ENCODE data around the gene CTNNA1. TPM values are rescaled to one million over a fixed set of nuclear protein-coding genes. Genes with fewer than 3 reads are reported as not detected.
"Not testable (repeated sequence)": the region's sequence is repeated elsewhere in the genome, so short reads cannot be mapped to it uniquely, and the experiment has no call there.

CTNNA1 gene
- total RNA-seq, 1 donor from 2014 or later, result 359 TPM

DNA sequence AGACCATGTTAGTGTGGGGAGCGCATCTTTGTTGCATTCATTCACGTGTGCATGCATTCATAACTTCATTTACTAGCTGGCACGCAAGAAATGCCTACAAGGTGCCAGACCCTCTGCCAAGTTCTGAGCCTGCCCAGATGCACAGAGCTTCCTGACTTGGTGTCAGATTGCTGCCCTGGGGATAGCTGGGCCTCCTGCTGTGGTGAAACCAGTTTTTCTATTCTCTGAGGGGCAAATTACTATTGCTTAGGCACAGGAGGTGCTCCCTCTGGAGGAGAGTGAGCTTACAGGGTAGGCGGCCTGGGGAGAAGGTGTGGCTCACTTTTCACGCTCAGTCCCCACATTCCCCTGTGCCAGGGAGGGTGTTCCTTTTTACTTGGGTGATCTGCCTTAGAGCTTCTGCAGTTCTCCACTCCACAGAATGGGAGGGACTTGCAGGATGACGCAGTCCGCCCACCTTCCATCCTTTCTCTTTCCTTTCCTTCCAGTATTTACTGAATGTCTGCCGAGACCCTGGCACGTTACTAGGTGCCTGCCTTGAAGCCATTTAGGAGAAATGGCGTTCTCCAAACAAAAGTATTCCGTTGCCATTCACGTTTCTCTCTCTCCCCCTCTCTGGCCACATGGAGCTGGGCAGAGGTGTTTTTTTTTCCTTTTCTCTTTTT lies 27.9 kb upstream of the CTNNA1 start:
- H3K4me1 ChIP-seq (ENCODE audit: insufficient read depth, low read length), result peaks cover 4% of the 10 kb centered on the region
- DNase-seq (ENCODE audit: low read depth) (peak; percentile 65), FAIRE-seq (no peak)
- H2AFZ ChIP-seq (ENCODE audit: low read depth, low read length), result peak overlapping the region; percentile 74
- H3K36me3 Mint-ChIP-seq (ENCODE audit: low read depth, unreplicated experiment), result no peaks in the 10 kb centered on the region
- H3K27me3 ChIP-seq (ENCODE audit: insufficient read depth, low read length), result peaks cover 4% of the 10 kb centered on the region
- no peaks in the 10 kb centered on the region for H3K79me2 ChIP-seq (ENCODE audit: insufficient read depth, low read length)
- H3K4me2 ChIP-seq (ENCODE audit: low read length), result peak overlapping the region; percentile 68
- H3K4me1 Mint-ChIP-seq (ENCODE audit: low read depth, unreplicated experiment), result peaks cover 8% of the 10 kb centered on the region
- H3K36me3 ChIP-seq (ENCODE audit: insufficient read depth, low read length), result no peaks in the 10 kb centered on the region
- peak overlapping the region; percentile 23 for H3K27ac Mint-ChIP-seq (ENCODE audit: unreplicated experiment)
- no peak for TF ChIP-seq EZH2 (IDR thresholded peaks at IDR 0.05; ENCODE audit: insufficient read depth, low read length)
- TF ChIP-seq, protein P1, sequence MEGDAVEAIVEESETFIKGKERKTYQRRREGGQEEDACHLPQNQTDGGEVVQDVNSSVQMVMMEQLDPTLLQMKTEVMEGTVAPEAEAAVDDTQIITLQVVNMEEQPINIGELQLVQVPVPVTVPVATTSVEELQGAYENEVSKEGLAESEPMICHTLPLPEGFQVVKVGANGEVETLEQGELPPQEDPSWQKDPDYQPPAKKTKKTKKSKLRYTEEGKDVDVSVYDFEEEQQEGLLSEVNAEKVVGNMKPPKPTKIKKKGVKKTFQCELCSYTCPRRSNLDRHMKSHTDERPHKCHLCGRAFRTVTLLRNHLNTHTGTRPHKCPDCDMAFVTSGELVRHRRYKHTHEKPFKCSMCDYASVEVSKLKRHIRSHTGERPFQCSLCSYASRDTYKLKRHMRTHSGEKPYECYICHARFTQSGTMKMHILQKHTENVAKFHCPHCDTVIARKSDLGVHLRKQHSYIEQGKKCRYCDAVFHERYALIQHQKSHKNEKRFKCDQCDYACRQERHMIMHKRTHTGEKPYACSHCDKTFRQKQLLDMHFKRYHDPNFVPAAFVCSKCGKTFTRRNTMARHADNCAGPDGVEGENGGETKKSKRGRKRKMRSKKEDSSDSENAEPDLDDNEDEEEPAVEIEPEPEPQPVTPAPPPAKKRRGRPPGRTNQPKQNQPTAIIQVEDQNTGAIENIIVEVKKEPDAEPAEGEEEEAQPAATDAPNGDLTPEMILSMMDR (IDR thresholded peaks at IDR 0.05; ENCODE audit: insufficient read depth, low read depth, low read length), result no peak
- H3K27me3 Mint-ChIP-seq (ENCODE audit: low read depth, unreplicated experiment), result peaks cover 20% of the 10 kb centered on the region
- H3K9me3 Mint-ChIP-seq (ENCODE audit: unreplicated experiment), result peaks cover 3% of the 10 kb centered on the region
- H3K9ac ChIP-seq (ENCODE audit: low read length), result peak overlapping the region; percentile 53
- H3K4me3 Mint-ChIP-seq (ENCODE audit: unreplicated experiment), result no peak overlapping the region
- no peaks in the 10 kb centered on the region for H4K20me1 ChIP-seq (ENCODE audit: insufficient read depth, low read length)
- no peak overlapping the region for H3K27ac ChIP-seq (ENCODE audit: low read depth, low read length)
- no peaks in the 10 kb centered on the region for H3K9me3 ChIP-seq (ENCODE audit: insufficient read depth, low read depth, low read length)
- no peak overlapping the region for H3K4me3 ChIP-seq (ENCODE audit: insufficient read depth, low read depth, low read length)

DNA sequence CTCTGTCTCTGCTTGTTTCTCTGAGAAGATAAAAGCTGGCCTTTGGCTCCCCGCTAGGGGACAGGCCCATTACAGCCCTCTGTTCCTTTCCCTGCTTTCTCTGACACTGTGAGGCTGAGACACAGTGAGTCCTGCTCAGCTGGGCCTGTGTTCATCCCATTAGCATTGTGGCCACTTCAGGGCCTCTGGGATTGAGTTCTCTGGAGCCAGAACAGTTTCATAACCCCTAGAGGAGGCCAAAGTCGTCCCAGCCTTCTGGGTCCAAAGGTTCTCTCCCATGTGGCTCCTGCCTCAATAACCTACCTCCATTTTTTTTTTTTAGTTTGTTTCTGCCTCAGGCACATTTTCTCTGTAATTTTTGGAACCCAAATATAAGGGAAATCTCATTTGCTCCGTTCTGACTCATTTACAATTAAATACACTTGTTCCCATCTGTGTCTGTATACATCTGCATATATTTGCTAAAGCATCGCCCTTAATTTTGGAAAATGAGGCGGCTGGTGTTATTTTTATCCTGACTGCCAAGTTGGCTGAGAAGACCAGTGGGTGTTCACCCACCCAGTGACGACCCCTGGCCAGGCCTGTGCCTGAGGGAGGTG lies 27.3 kb upstream of the CTNNA1 start:
- H3K9me3 Mint-ChIP-seq (ENCODE audit: unreplicated experiment), result peaks cover 3% of the 10 kb centered on the region
- FAIRE-seq (no peak), DNase-seq (ENCODE audit: low read depth) (no peak)
- H3K27me3 Mint-ChIP-seq (ENCODE audit: low read depth, unreplicated experiment), result peaks cover 23% of the 10 kb centered on the region
- H3K4me3 Mint-ChIP-seq (ENCODE audit: unreplicated experiment), result peak overlapping the region; percentile 41
- H2AFZ ChIP-seq (ENCODE audit: low read depth, low read length), result peak overlapping the region; percentile 74
- H3K4me3 ChIP-seq (ENCODE audit: insufficient read depth, low read depth, low read length), result no peak overlapping the region
- H3K4me1 ChIP-seq (ENCODE audit: insufficient read depth, low read length), result peaks cover 4% of the 10 kb centered on the region
- no peaks in the 10 kb centered on the region for H3K36me3 ChIP-seq (ENCODE audit: insufficient read depth, low read length)
- no peaks in the 10 kb centered on the region for H3K79me2 ChIP-seq (ENCODE audit: insufficient read depth, low read length)
- peak overlapping the region; percentile 3 for H3K27ac Mint-ChIP-seq (ENCODE audit: unreplicated experiment)
- no peaks in the 10 kb centered on the region for H4K20me1 ChIP-seq (ENCODE audit: insufficient read depth, low read length)
- H3K27ac ChIP-seq (ENCODE audit: low read depth, low read length), result no peak overlapping the region
- H3K4me1 Mint-ChIP-seq (ENCODE audit: low read depth, unreplicated experiment), result peaks cover 8% of the 10 kb centered on the region
- H3K9ac ChIP-seq (ENCODE audit: low read length), result peak overlapping the region; percentile 53
- H3K4me2 ChIP-seq (ENCODE audit: low read length), result peak overlapping the region; percentile 68
- H3K27me3 ChIP-seq (ENCODE audit: insufficient read depth, low read length), result peaks cover 4% of the 10 kb centered on the region
- no peak for TF ChIP-seq EZH2 (IDR thresholded peaks at IDR 0.05; ENCODE audit: insufficient read depth, low read length)
- TF ChIP-seq, protein P1 (IDR thresholded peaks at IDR 0.05; ENCODE audit: insufficient read depth, low read depth, low read length), result no peak
- H3K9me3 ChIP-seq (ENCODE audit: insufficient read depth, low read depth, low read length), result no peaks in the 10 kb centered on the region
- H3K36me3 Mint-ChIP-seq (ENCODE audit: low read depth, unreplicated experiment), result no peaks in the 10 kb centered on the region

DNA sequence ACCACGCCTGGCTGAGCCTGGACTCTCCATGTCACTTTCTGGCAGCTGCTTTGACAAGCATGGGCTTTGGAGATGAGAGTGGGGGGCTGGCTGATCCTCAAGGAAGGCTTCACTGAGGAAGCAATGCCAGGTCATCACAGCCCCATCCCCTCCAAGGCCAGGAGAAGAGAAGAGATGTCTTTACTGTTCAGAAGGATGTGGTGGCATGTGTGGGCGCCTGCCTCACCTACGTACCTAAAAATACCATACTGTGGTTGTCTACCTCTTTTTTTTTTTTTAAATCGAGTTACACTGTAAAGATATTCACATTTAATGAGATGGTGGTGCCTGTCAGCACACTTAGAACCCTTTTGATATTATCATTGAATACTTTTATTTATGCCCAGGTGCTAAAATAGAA lies 26.4 kb upstream of the CTNNA1 start:
- Histone ChIP-seq H3K9me3 (ENCODE audit: insufficient read depth, low read depth, low read length) (no peaks in the 10 kb centered on the region), H3K4me2 (ENCODE audit: low read length) (no peak overlapping the region), H3K27me3 (ENCODE audit: insufficient read depth, low read length) (peaks cover 4% of the 10 kb centered on the region), H3K4me3 (ENCODE audit: insufficient read depth, low read depth, low read length) (no peak overlapping the region), H3K79me2 (ENCODE audit: insufficient read depth, low read length) (no peaks in the 10 kb centered on the region), H3K9ac (ENCODE audit: low read length) (no peak overlapping the region), H4K20me1 (ENCODE audit: insufficient read depth, low read length) (no peaks in the 10 kb centered on the region), H2AFZ (ENCODE audit: low read depth, low read length) (no peak overlapping the region), H3K27ac (ENCODE audit: low read depth, low read length) (no peak overlapping the region), H3K36me3 (ENCODE audit: insufficient read depth, low read length) (no peaks in the 10 kb centered on the region), H3K4me1 (ENCODE audit: insufficient read depth, low read length) (peaks cover 4% of the 10 kb centered on the region)
- H3K4me1 Mint-ChIP-seq (ENCODE audit: low read depth, unreplicated experiment), result peaks cover 8% of the 10 kb centered on the region
- TF ChIP-seq EZH2 (IDR thresholded peaks at IDR 0.05; ENCODE audit: insufficient read depth, low read length), result no peak
- TF ChIP-seq, protein P1 (IDR thresholded peaks at IDR 0.05; ENCODE audit: insufficient read depth, low read depth, low read length), result no peak
- H3K4me3 Mint-ChIP-seq (ENCODE audit: unreplicated experiment), result no peak overlapping the region
- DNase-seq (ENCODE audit: low read depth) (no peak), FAIRE-seq (no peak)
- no peak overlapping the region for H3K27ac Mint-ChIP-seq (ENCODE audit: unreplicated experiment)
- H3K36me3 Mint-ChIP-seq (ENCODE audit: low read depth, unreplicated experiment), result no peaks in the 10 kb centered on the region
- H3K27me3 Mint-ChIP-seq (ENCODE audit: low read depth, unreplicated experiment), result peaks cover 23% of the 10 kb centered on the region
- peaks cover 3% of the 10 kb centered on the region for H3K9me3 Mint-ChIP-seq (ENCODE audit: unreplicated experiment)

DNA sequence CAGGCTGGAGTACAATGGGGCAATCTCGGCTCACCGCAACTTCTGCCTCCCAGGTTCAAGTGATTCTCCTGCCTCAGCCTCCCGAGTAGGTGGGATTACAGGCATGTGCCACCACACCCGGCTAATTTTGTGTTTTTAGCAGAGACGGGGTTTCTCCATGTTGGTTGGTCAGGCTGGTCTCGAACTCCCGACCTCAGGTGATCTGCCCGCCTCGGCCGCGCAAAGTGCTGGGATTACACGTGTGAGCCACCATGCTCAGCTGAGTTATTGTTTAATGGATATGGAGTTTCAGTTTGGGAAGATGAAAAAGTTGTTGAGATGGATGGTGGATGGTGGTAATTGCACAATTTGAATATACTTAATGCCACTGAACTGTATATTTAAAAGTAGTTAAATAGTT lies 22.7 kb upstream of the CTNNA1 start:
- not testable (repeated sequence) for H3K9ac ChIP-seq (ENCODE audit: low read length); H3K27ac Mint-ChIP-seq (ENCODE audit: unreplicated experiment); DNase-seq (ENCODE audit: low read depth); H3K27me3 ChIP-seq (ENCODE audit: insufficient read depth, low read length); H3K4me2 ChIP-seq (ENCODE audit: low read length); H3K36me3 Mint-ChIP-seq (ENCODE audit: low read depth, unreplicated experiment); FAIRE-seq; H3K4me3 ChIP-seq (ENCODE audit: insufficient read depth, low read depth, low read length); H3K9me3 Mint-ChIP-seq (ENCODE audit: unreplicated experiment); H3K9me3 ChIP-seq (ENCODE audit: insufficient read depth, low read depth, low read length); H3K4me1 Mint-ChIP-seq (ENCODE audit: low read depth, unreplicated experiment); H3K27ac ChIP-seq (ENCODE audit: low read depth, low read length); H3K36me3 ChIP-seq (ENCODE audit: insufficient read depth, low read length); H3K4me1 ChIP-seq (ENCODE audit: insufficient read depth, low read length); H2AFZ ChIP-seq (ENCODE audit: low read depth, low read length); H3K4me3 Mint-ChIP-seq (ENCODE audit: unreplicated experiment); H3K79me2 ChIP-seq (ENCODE audit: insufficient read depth, low read length); H4K20me1 ChIP-seq (ENCODE audit: insufficient read depth, low read length)
- peaks cover 20% of the 10 kb centered on the region for H3K27me3 Mint-ChIP-seq (ENCODE audit: low read depth, unreplicated experiment)

All from astrocyte (in vitro differentiated cells and primary cell).